GM12878 (cell line): ENCODE results near the gene ESPNL.

ENCODE experiments used
- BACH1 ChIP-seq: fragments of 450-650 bp; IDR thresholded peaks from 2 replicates; pipeline ENCODE4 v1.6.1; 2017; ENCODE audit warnings: mild to moderate bottlenecking, borderline replicate concordance
- KAT2A ChIP-seq: conservative IDR thresholded peaks from 2 replicates; pipeline ENCODE4 v1.6.1; 2011; ENCODE audit warnings: low read depth, low read length; ENCODE audit not compliant: control insufficient read depth
- MYB ChIP-seq: fragments of 150-350 bp; IDR thresholded peaks from 2 replicates; pipeline ENCODE4 v1.6.1; 2014; ENCODE audit warnings: mild to moderate bottlenecking, low read depth, low read length, borderline replicate concordance
- NRF1 ChIP-seq: conservative IDR thresholded peaks from 2 replicates; pipeline ENCODE4 v1.6.1; 2011; ENCODE audit warnings: mild to moderate bottlenecking, low read depth, low read length, improper control_type of control experiment
- SMAD1 ChIP-seq: fragments of 450-650 bp; IDR thresholded peaks from 2 replicates; pipeline ENCODE4 v1.6.1; 2018; ENCODE audit warnings: mild to moderate bottlenecking, low read depth; ENCODE audit not compliant: partially characterized antibody
- ZNF207 ChIP-seq: fragments of 450-650 bp; IDR thresholded peaks from 2 replicates; pipeline ENCODE4 v1.6.1; 2014; ENCODE audit warnings: antibody characterized with exemption, mild to moderate bottlenecking, borderline replicate concordance

GRCh38 chr2:238151205-238151604 lies 51.1 kb downstream of the ESPNL start:
- TF ChIP-seq MYB = no peak
- no peak for TF ChIP-seq ZNF207
- no peak for TF ChIP-seq BACH1
- TF ChIP-seq SMAD1 = no peak
- TF ChIP-seq KAT2A = no peak
- no peak for TF ChIP-seq NRF1
